GM19238 (cell line): Measurements from ENCODE around the gene LRRK1.
A peak's percentile ranks its signal among the peaks of the same experiment; 100 is the strongest.
"Not testable (repeated sequence)": the region's sequence is repeated elsewhere in the genome, so short reads cannot be mapped to it uniquely, and the experiment has no call there.

Source experiments
- DNase-seq: peaks from one replicate; pipeline ENCODE4 v3.0.0; 2011; ENCODE audit warnings: low spot score; ENCODE audit not compliant: insufficient read length

Gene LRRK1

GRCh38 chr15:101069654-101069973 lies 150.5 kb downstream of the LRRK1 start:
- no peak for DNase-seq

- no peak for DNase-seq
Measured at GRCh38 chr15:101070024-101070423, 150.9 kb downstream of the LRRK1 start.

GRCh38 chr15:101070502-101071273 lies 151.5 kb downstream of the LRRK1 start:
- no peak for DNase-seq

- DNase-seq, result no peak
Measured at GRCh38 chr15:101071651-101072050, 152.5 kb downstream of the LRRK1 start.

- DNase-seq, result not testable (repeated sequence)
Measured at GRCh38 chr15:101072235-101072634, 153.1 kb downstream of the LRRK1 start.

- DNase-seq, result not testable (repeated sequence)
Measured at GRCh38 chr15:101077806-101078668, 158.9 kb downstream of the LRRK1 start.

- no peak for DNase-seq
Measured at GRCh38 chr15:101078669-101079323, 159.6 kb downstream of the LRRK1 start.

- DNase-seq, result no peak
Measured at GRCh38 chr15:101081900-101082299, 162.7 kb downstream of the LRRK1 start.

GRCh38 chr15:101083336-101084045 lies 164.3 kb downstream of the LRRK1 start:
- no peak for DNase-seq

GRCh38 chr15:101084801-101085200 lies 165.6 kb downstream of the LRRK1 start:
- DNase-seq, result no peak

GRCh38 chr15:101085311-101085700 lies 166.1 kb downstream of the LRRK1 start:
- DNase-seq, result no peak

- no peak for DNase-seq
Measured at GRCh38 chr15:101086394-101087171, 167.4 kb downstream of the LRRK1 start.

GRCh38 chr15:101087172-101087769 lies 168.1 kb downstream of the LRRK1 start:
- DNase-seq, result no peak

GRCh38 chr15:101088271-101088670 lies 169.1 kb downstream of the LRRK1 start:
- no peak for DNase-seq

GRCh38 chr15:101088788-101089578 lies 169.8 kb downstream of the LRRK1 start:
- DNase-seq, result peak; percentile 82

GRCh38 chr15:101089579-101090427 lies 170.6 kb downstream of the LRRK1 start:
- no peak for DNase-seq

GRCh38 chr15:101090428-101090790 lies 171.3 kb downstream of the LRRK1 start:
- DNase-seq, result no peak
